Measurements from ENCODE around the gene RASA2. TPM values are rescaled to one million over a fixed set of nuclear protein-coding genes. Genes with fewer than 3 reads are reported as not detected.

Gene RASA2
- total and polyA plus RNA-seq, 2 of the 8 experiments (the other 6 are each of a cell fraction or from before 2014, with no cell fraction given) = 3.5 to 15.9 TPM

DNA sequence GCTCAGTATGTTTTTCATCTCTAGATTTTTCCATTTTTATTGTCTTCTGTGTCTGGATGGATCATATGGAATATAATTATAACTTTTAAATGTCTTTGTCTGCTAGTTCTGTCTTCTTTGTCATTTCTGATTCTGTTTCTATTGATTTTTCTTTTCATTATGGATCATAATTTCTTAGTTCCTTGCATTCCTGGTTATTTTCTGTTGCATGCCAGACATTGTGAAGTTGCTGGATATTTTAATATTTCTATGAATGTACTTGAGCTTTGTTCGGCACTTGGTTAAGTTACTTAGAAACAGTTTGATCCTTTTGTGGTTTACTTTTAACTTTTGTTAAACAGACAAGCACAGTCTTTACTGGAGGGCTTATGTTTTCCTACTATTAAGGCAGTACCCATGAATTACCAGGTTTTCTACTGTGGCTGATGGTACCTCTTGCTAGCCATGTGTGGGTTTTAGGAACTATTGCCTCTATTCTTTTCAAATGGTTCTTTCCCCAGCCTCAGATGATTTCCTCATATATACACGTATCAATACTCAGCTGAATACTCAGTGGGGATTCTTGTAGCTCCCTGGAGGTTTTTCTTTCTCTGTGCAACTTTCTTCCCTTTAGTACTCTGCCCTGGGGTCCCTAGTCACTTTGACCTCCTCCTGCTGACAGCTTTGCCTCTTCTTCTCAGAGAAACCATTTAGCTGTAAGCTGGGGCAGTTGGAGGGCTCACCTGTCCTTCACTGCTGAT lies 64.3 kb downstream of the RASA2 start:
- no peak overlapping the region for H3K56ac ChIP-seq (replicated peaks; ENCODE audit: insufficient read length, low read depth, low read length)
- no peaks in the 10 kb centered on the region; a peak in 1 of 4 replicates for H3K9me3 ChIP-seq (ENCODE audit: insufficient read depth in 2 of 2, low read depth in 1 of 2, low read length in 1 of 2)
- H3K4me3 ChIP-seq (ENCODE audit: extremely low read depth in 1 of 4, insufficient read depth in 2 of 4, low read depth in 3 of 4, low read length in 4 of 4) = no peak overlapping the region
- no peak for DNase-seq (ENCODE audit: low read depth in 1 of 2, low spot score in 2 of 2)
- H3K79me1 ChIP-seq (ENCODE audit: low read depth, low read length) = no peaks in the 10 kb centered on the region
- H4K8ac ChIP-seq (ENCODE audit: extremely low read depth, insufficient read depth, low read length) = no peak overlapping the region
- H3K18ac ChIP-seq (ENCODE audit: extremely low read depth, low read length) = no peak overlapping the region
- no peak overlapping the region for H2BK120ac ChIP-seq (replicated peaks; ENCODE audit: low read depth, low read length)
- H3K9ac ChIP-seq (replicated peaks in 1 of 4; ENCODE audit: extremely low read depth in 1 of 4, low read depth in 3 of 4, low read length in 3 of 4) = no peak overlapping the region
- peaks cover 0 to 1% (median 0%) of the 10 kb centered on the region in 4 experiments; a peak in 1 of 8 replicates for H3K36me3 ChIP-seq (ENCODE audit: control insufficient read depth in 2 of 4, insufficient read depth in 4 of 4, low read length in 3 of 4)
- no peak overlapping the region for H3K14ac ChIP-seq (ENCODE audit: insufficient read length)
- H3K79me2 ChIP-seq (ENCODE audit: control insufficient read depth in 1 of 2, insufficient read depth in 2 of 2, low read length in 2 of 2) = no peaks in the 10 kb centered on the region
- H4K91ac ChIP-seq (replicated peaks; ENCODE audit: insufficient read length, low read length) = no peak overlapping the region
- CTCF ChIA-PET (ENCODE audit: partially characterized antibody) = interaction anchor here (0.6 to 20.7 kb wide), 5 partner anchors 10 to 121 kb away, joined by 3 to 291 read pairs (median 12); no protein-coding TSS in a partner anchor
- H4K5ac ChIP-seq (ENCODE audit: insufficient read length, low read depth, low read length) = no peak overlapping the region
- no peak overlapping the region for H2BK20ac ChIP-seq (ENCODE audit: low read length)
- no peak overlapping the region for H3K23ac ChIP-seq (ENCODE audit: insufficient read length)
- H3K4ac ChIP-seq (replicated peaks; ENCODE audit: insufficient read length, low read depth, low read length) = no peak overlapping the region
- no peak overlapping the region for H2BK15ac ChIP-seq (ENCODE audit: low read length)
- H3K27ac ChIP-seq (ENCODE audit: low read depth, low read length) = no peak overlapping the region
- POLR2A ChIA-PET (ENCODE audit: partially characterized antibody) = no interaction called here
- H3K4me2 ChIP-seq (ENCODE audit: insufficient read depth in 1 of 2, low read depth in 2 of 2, low read length in 2 of 2) = no peak overlapping the region
- peaks cover 2% of the 10 kb centered on the region; the same call in 1 of the 2 replicates for H3K23me2 ChIP-seq (ENCODE audit: low read depth, low read length)
- WGBS, 2 experiments (ENCODE audit: extremely low coverage in 1 of 2, insufficient coverage in 1 of 2, insufficient read length in 1 of 2, insufficient replicate concordance in 2 of 2, low coverage in 1 of 2, low lambda C conversion rate in 2 of 2, missing lambda C conversion rate in 1 of 2) = 87% methylated on average over 2 of the region's 2 CpGs; no CpG with 5 or more reads in 1 of the 2 experiments
- no peak overlapping the region for H2BK12ac ChIP-seq (ENCODE audit: low read depth, low read length)
- no peak overlapping the region for H2AK5ac ChIP-seq (ENCODE audit: low read depth, low read length)
- H3K4me1 ChIP-seq (replicated peaks in 1 of 4; ENCODE audit: control insufficient read depth in 3 of 4, insufficient read depth in 4 of 4, low read length in 3 of 4) = no peaks in the 10 kb centered on the region
- H2AFZ ChIP-seq (ENCODE audit: low read length) = no peak overlapping the region
- no peak overlapping the region for H2BK5ac ChIP-seq (ENCODE audit: low read depth, low read length)
- H3K27me3 ChIP-seq (replicated peaks in 1 of 4; ENCODE audit: control insufficient read depth in 3 of 4, extremely low read depth in 1 of 4, insufficient read depth in 3 of 4, low read length in 3 of 4) = no peaks in the 10 kb centered on the region
- FAIRE-seq = no peak
- H4K20me1 ChIP-seq (replicated peaks in 1 of 2; ENCODE audit: control insufficient read depth in 1 of 2, insufficient read depth in 2 of 2, low read length in 2 of 2) = no peaks in the 10 kb centered on the region
- TF ChIP-seq TEAD4 (IDR thresholded peaks at IDR 0.05; ENCODE audit: low read depth, low read length) = no peak
- no peak for TF ChIP-seq CBX8 (IDR thresholded peaks at IDR 0.05; ENCODE audit: borderline replicate concordance, low read depth, low read length)
- no peak for TF ChIP-seq ATF2 (IDR thresholded peaks at IDR 0.05; ENCODE audit: low read length)
- no peak for TF ChIP-seq GABPA (IDR thresholded peaks at IDR 0.05; ENCODE audit: borderline replicate concordance, insufficient read depth, low read length)
- TF ChIP-seq, protein P1, sequence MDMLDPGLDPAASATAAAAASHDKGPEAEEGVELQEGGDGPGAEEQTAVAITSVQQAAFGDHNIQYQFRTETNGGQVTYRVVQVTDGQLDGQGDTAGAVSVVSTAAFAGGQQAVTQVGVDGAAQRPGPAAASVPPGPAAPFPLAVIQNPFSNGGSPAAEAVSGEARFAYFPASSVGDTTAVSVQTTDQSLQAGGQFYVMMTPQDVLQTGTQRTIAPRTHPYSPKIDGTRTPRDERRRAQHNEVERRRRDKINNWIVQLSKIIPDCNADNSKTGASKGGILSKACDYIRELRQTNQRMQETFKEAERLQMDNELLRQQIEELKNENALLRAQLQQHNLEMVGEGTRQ (IDR thresholded peaks at IDR 0.05; ENCODE audit: low read length) = no peak
- no peak for TF ChIP-seq KDM4A (IDR thresholded peaks at IDR 0.05; ENCODE audit: low read depth, low read length, severe bottlenecking)
- TF ChIP-seq, protein P2, sequence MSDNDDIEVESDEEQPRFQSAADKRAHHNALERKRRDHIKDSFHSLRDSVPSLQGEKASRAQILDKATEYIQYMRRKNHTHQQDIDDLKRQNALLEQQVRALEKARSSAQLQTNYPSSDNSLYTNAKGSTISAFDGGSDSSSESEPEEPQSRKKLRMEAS (IDR thresholded peaks at IDR 0.05) = no peak
- TF ChIP-seq ZNF274 (IDR thresholded peaks at IDR 0.05; ENCODE audit: borderline replicate concordance, extremely low read depth, low read length) = no peak
- no peak for TF ChIP-seq POLR2AphosphoS5 (IDR thresholded peaks at IDR 0.05; ENCODE audit: low read depth, low read length)

Measured in H1 (cell line).